Pancreas (tissue), 10 donors: Measurements from ENCODE around the gene C4orf51. TPM values are rescaled to one million over a fixed set of nuclear protein-coding genes. Genes with fewer than 3 reads are reported as not detected.

Source experiments
- ATAC-seq, 4 donors: fragments of 200-7000 bp; cut with Tn5 transposase; one replicate each; pipeline versions ENCODE4 v1.8.0 to v1.9.1; 2020; ENCODE audit warnings: mild to moderate bottlenecking in 4 of 4, moderate library complexity in 4 of 4
- DNase-seq, 6 donors: peaks; one replicate each; pipeline ENCODE4 v3.0.0-alpha.2; 2020
- FAIRE-seq: peaks from 2 replicates; lab custom pipeline; 2012; peaks lifted over from hg19 to GRCh38; lab: Jason Lieb, UNC
- H3K27ac ChIP-seq, 4 donors: fragments of 200-600 bp; sonication (generic); 1 replicate in 3 of 4; 2 replicates in 1 of 4; pipeline versions ENCODE4 v1.5.0 to v1.8.0; 2020
- H3K27me3 ChIP-seq, 4 donors: fragments of 200-600 bp; one replicate each; pipeline ENCODE4 v1.8.0; 2021
- H3K36me3 ChIP-seq, 3 donors: fragments of 200-600 bp; sonication (generic) in 1 of 3; one replicate each; pipeline versions ENCODE4 v1.5.0 to v1.8.0; 2020 to 2021
- H3K4me1 ChIP-seq, 3 donors: fragments of 200-600 bp; one replicate each; pipeline ENCODE4 v1.8.0; 2021
- H3K4me3 ChIP-seq, 4 donors: fragments of 200-600 bp; sonication (generic) in 2 of 4; one replicate each; pipeline versions ENCODE4 v1.5.0 to v1.8.0; 2020 to 2021
- H3K9me3 ChIP-seq, 4 donors: fragments of 200-600 bp; one replicate each; pipeline ENCODE4 v1.8.0; 2021
- whole genome bisulfite sequencing, 2 donors: extraction: QIAGEN DNeasy Blood & Tissue Kit; methylation state at CpG; one replicate each; pipeline ENCODE4 v1.1.7; 2013; 5-methylcytosine and 5-hydroxymethylcytosine counted together
- intact Hi-C, 3 donors: fragments of 100-400 bp; cut with DNase I; formaldehyde crosslinking; loops; one replicate each; pipeline versions ENCODE4 v1.11.1 to v1.14.2; 2022
- polyA plus RNA-seq, 2 donors: library from polyadenylated mRNA; stranded (reverse); fragments of 200-250 nt; gene quantifications; one replicate each; pipeline ENCODE4 v1.2.3, GENCODE V29; 2013
- total RNA-seq, 6 donors: library from RNA; stranded (reverse); fragmentation: NEBNext Ultra II Directional in 4 of 6; extraction: Animal tissue kit (Norgen Biotek cat#: 25700) in 4 of 6; gene quantifications; one replicate each; pipeline versions ENCODE4 v1.2.1 to v1.2.4, GENCODE V29; 2021 to 2023
- TF ChIP-seq, protein P1 (sequence below), 4 donors: fragments of 200-600 bp; sonication (generic) in 3 of 4; IDR thresholded peaks; one replicate each; pipeline versions ENCODE4 v1.5.0 to v1.8.0; 2021; ENCODE audit warnings: antibody characterized with exemption in 4 of 4
- donor health status: healthy with polysubstance abuse.
- donor health status: DM: no; HTN: no; CAD: no; lungs with moderate emphysema.
- donor health status: DM: no; HTN: no; CAD: no.
- donor health status: control.
- donor health status: control.
- donor health status: Bipolar disorder and iron deficiency.
- donor health status: DM: yes; HTN: yes; CAD: no.
- donor health status: DM: no; HTN: no; CAD: no.
- donor health status: DM: no; HTN: no; CAD: no.
- donor health status: DM: yes; HTN: yes; CAD: no.

The C4orf51 gene
- total and polyA plus RNA-seq, 8 donors, result not detected

DNA sequence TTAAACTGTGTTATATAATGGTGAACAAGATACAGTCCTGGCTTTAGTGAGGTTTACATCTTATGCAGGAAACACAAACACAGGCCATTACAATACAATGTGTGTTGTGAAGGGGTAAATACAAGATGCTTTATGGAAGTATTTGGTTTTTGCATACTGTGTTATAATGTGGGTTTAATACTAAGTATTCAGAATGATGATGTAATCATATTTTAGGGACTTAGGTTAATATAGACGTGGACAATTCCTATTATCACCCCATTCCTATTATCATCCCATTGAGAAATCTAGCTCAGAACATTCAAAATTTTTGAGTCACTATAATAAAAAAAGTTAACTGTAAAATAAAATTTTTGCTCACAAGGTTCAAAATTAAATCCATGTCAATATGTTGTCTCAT lies 36.7 kb upstream of the C4orf51 start:
- Histone ChIP-seq H3K9me3 (no peaks in the 10 kb centered on the region), H3K36me3 (no peaks in the 10 kb centered on the region), H3K27ac (no peak overlapping the region), H3K27me3 (no peaks in the 10 kb centered on the region), H3K4me3 (no peak overlapping the region), H3K4me1 (no peaks in the 10 kb centered on the region)
- 77 to 100% methylated on average over 1 of the region's 1 CpG for WGBS, 2 donors
- intact Hi-C loops, result no loop called here
- FAIRE-seq, result peak; percentile 61
- no peak for DNase-seq
- no peak for ATAC-seq
- TF ChIP-seq, protein P1, sequence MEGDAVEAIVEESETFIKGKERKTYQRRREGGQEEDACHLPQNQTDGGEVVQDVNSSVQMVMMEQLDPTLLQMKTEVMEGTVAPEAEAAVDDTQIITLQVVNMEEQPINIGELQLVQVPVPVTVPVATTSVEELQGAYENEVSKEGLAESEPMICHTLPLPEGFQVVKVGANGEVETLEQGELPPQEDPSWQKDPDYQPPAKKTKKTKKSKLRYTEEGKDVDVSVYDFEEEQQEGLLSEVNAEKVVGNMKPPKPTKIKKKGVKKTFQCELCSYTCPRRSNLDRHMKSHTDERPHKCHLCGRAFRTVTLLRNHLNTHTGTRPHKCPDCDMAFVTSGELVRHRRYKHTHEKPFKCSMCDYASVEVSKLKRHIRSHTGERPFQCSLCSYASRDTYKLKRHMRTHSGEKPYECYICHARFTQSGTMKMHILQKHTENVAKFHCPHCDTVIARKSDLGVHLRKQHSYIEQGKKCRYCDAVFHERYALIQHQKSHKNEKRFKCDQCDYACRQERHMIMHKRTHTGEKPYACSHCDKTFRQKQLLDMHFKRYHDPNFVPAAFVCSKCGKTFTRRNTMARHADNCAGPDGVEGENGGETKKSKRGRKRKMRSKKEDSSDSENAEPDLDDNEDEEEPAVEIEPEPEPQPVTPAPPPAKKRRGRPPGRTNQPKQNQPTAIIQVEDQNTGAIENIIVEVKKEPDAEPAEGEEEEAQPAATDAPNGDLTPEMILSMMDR (IDR thresholded peaks at IDR 0.05), result no peak

DNA sequence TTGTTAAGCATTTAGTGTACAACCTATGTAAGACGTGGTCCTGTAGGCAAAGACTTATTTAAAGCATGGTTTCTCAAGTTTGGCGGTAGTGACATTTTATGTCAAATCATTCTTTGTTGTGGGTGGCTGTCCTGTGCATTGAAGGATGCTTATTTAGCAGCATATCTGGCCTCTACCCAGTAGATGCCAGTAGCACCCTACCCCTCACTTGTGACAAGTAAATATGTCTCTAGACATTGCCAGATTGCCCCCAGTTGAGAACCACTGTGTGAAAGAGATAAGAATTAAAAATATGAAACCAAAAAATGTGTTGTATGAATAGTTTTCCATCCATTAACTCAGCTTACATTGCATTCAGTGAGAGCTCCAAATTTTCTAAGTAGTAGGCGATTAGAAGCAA lies 35.2 kb upstream of the C4orf51 start:
- 96 to 98% methylated on average over 3 of the region's 3 CpGs for WGBS, 2 donors
- intact Hi-C loops, result no loop called here

DNA sequence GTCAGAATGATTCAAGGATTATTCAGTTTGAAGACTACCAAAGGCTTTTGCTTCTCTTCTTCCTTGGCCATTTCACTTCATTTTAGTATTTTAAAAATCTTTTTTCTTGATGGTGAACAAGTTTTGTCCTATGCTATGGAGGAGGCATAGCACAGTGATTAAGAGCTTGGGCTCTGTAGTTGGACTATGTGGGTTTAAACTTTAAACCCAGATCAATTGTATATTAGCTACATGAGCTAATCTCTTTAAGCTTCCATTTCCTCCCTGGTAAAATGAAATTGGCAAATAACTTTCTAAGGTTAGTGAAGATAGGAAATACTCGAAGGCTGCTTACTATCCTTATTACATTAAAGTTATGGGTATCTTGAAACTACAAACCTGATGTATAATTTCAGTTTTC lies 23.8 kb upstream of the C4orf51 start:
- intact Hi-C loops, result no loop called here

More for the DNA sequence above, 35.2 kb upstream of the C4orf51 start:
- H3K4me3 ChIP-seq, result no peak overlapping the region
- TF ChIP-seq, protein P1 (IDR thresholded peaks at IDR 0.05), result no peak
- H3K9me3 ChIP-seq, result no peaks in the 10 kb centered on the region
- H3K27ac ChIP-seq, result no peak overlapping the region
- H3K27me3 ChIP-seq, result no peaks in the 10 kb centered on the region
- H3K36me3 ChIP-seq, result no peaks in the 10 kb centered on the region
- DNase-seq, result no peak
- no peak for ATAC-seq
- no peaks in the 10 kb centered on the region for H3K4me1 ChIP-seq
- FAIRE-seq, result no peak

DNA sequence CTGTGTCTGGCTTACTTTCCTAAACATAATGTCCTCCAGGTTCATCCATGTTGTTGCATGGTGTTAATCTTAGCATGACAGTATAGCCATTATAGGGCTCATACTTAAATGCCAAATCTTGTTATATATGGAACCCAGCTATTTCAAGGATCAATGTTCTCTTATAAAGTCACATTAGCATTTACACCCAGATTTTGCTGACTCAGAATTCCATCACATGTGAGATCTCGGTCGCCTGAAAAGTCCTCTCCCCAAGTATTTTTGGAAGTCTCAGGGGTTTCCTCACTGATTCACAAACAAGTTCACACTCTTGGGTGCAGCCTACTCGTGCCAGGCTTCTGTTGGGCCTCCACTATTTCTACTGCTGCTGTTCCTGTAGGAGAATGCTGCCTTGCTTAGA lies 19.9 kb upstream of the C4orf51 start:
- Histone ChIP-seq H3K4me1 (no peaks in the 10 kb centered on the region), H3K27me3 (no peaks in the 10 kb centered on the region), H3K9me3 (no peaks in the 10 kb centered on the region), H3K36me3 (no peaks in the 10 kb centered on the region), H3K4me3 (no peak overlapping the region), H3K27ac (no peak overlapping the region)
- DNase-seq (no peak), ATAC-seq (no peak), FAIRE-seq (no peak)
- WGBS, 2 donors, result 96 to 100% methylated on average over 3 of the region's 3 CpGs
- TF ChIP-seq, protein P1 (IDR thresholded peaks at IDR 0.05), result no peak
- intact Hi-C loops, result no loop called here

More for the DNA sequence above, 23.8 kb upstream of the C4orf51 start:
- TF ChIP-seq, protein P1 (IDR thresholded peaks at IDR 0.05), result no peak
- ATAC-seq, result no peak
- H3K27ac ChIP-seq, result no peak overlapping the region
- H3K27me3 ChIP-seq, result no peaks in the 10 kb centered on the region
- no peaks in the 10 kb centered on the region for H3K9me3 ChIP-seq
- H3K36me3 ChIP-seq, result no peaks in the 10 kb centered on the region
- FAIRE-seq, result no peak
- 50 to 62% methylated on average over 1 of the region's 1 CpG for WGBS, 2 donors
- DNase-seq, result no peak
- no peaks in the 10 kb centered on the region for H3K4me1 ChIP-seq
- H3K4me3 ChIP-seq, result no peak overlapping the region

DNA sequence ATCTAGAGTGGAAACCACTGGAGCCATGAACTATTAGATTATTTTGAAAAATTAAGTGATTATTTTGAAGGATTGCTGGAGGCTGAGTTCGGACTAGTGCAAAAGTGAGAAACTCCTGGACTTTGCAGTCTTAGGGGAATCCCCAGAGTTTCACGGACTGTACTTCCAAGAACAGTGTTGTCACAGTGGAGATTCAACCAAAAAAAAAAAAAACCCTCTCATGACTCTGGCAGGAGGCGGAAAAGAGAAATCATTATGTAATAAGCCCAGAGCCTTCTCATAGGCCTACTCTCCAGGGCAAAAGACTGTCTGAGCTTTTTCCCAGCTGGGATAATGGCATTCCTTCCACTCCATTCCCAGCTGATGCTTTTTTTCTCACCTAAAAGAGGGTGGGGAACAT lies 16.8 kb upstream of the C4orf51 start:
- H3K36me3 ChIP-seq, result no peaks in the 10 kb centered on the region
- intact Hi-C loops, result no loop called here
- ATAC-seq, result peak; percentile 57 to 87 (median 75)
- H3K27me3 ChIP-seq, result no peaks in the 10 kb centered on the region
- no peak overlapping the region for H3K4me3 ChIP-seq
- no peak for FAIRE-seq
- TF ChIP-seq, protein P1 (IDR thresholded peaks at IDR 0.05), result no peak
- WGBS, 2 donors, result 54 to 72% methylated on average over 3 of the region's 3 CpGs
- no peaks in the 10 kb centered on the region for H3K9me3 ChIP-seq
- H3K27ac ChIP-seq, result no peak overlapping the region
- no peak for DNase-seq
- no peaks in the 10 kb centered on the region for H3K4me1 ChIP-seq
